ENCODE measurements around the gene ZNF91.
"Not testable (repeated sequence)": the region's sequence is repeated elsewhere in the genome, so short reads cannot be mapped to it uniquely, and the experiment has no call there.

Gene ZNF91

GRCh38 chr19:23395722-23396117 is 449 bp upstream of the ZNF91 start:
- not testable (repeated sequence) for DNase-seq (ENCODE audit: low read depth, low spot score)

GRCh38 chr19:23394511-23394910 is 760 bp downstream of the ZNF91 start:
- peak; percentile 59 for DNase-seq (ENCODE audit: low read depth, low spot score)

GRCh38 chr19:23393121-23393520 is 2.1 kb downstream of the ZNF91 start:
- DNase-seq (ENCODE audit: low read depth, low spot score) = no peak

GRCh38 chr19:23391236-23391635 is 4.0 kb downstream of the ZNF91 start:
- no peak for DNase-seq (ENCODE audit: low read depth, low spot score)

- DNase-seq (ENCODE audit: low read depth, low spot score) = no peak
Observed at GRCh38 chr19:23385404-23385803, 9.9 kb downstream of the ZNF91 start.

GRCh38 chr19:23384858-23385257 is 10.4 kb downstream of the ZNF91 start:
- no peak for DNase-seq (ENCODE audit: low read depth, low spot score)

- DNase-seq (ENCODE audit: low read depth, low spot score) = no peak
Observed at GRCh38 chr19:23384166-23384565, 11.1 kb downstream of the ZNF91 start.

- DNase-seq (ENCODE audit: low read depth, low spot score) = no peak
Observed at GRCh38 chr19:23382955-23383354, 12.3 kb downstream of the ZNF91 start.

GRCh38 chr19:23381114-23381513 is 14.2 kb downstream of the ZNF91 start:
- DNase-seq (ENCODE audit: low read depth, low spot score) = no peak

GRCh38 chr19:23379671-23380070 is 15.6 kb downstream of the ZNF91 start:
- DNase-seq (ENCODE audit: low read depth, low spot score) = not testable (repeated sequence)

- no peak for DNase-seq (ENCODE audit: low read depth, low spot score)
Observed at GRCh38 chr19:23378948-23379347, 16.3 kb downstream of the ZNF91 start.

GRCh38 chr19:23377276-23377675 is 18.0 kb downstream of the ZNF91 start:
- DNase-seq (ENCODE audit: low read depth, low spot score) = no peak

GRCh38 chr19:23366437-23366836 is 28.8 kb downstream of the ZNF91 start:
- no peak for DNase-seq (ENCODE audit: low read depth, low spot score)

- not testable (repeated sequence) for DNase-seq (ENCODE audit: low read depth, low spot score)
Observed at GRCh38 chr19:23366031-23366430, 29.2 kb downstream of the ZNF91 start.

GRCh38 chr19:23365222-23365621 is 30.0 kb downstream of the ZNF91 start:
- DNase-seq (ENCODE audit: low read depth, low spot score) = no peak

GRCh38 chr19:23361843-23362242 is 33.4 kb downstream of the ZNF91 start:
- DNase-seq (ENCODE audit: low read depth, low spot score) = not testable (repeated sequence)

GRCh38 chr19:23351806-23352205 is 43.5 kb downstream of the ZNF91 start:
- no peak for DNase-seq (ENCODE audit: low read depth, low spot score)

GRCh38 chr19:23346696-23347095 is 48.6 kb downstream of the ZNF91 start:
- DNase-seq (ENCODE audit: low read depth, low spot score) = no peak

GRCh38 chr19:23345838-23346237 is 49.4 kb downstream of the ZNF91 start:
- DNase-seq (ENCODE audit: low read depth, low spot score) = no peak

- DNase-seq (ENCODE audit: low read depth, low spot score) = no peak
Observed at GRCh38 chr19:23343434-23344010, 51.7 kb downstream of the ZNF91 start.

- DNase-seq (ENCODE audit: low read depth, low spot score) = no peak
Observed at GRCh38 chr19:23328211-23328610, 67.1 kb downstream of the ZNF91 start.

- DNase-seq (ENCODE audit: low read depth, low spot score) = no peak
Observed at GRCh38 chr19:23321953-23322549, 73.2 kb downstream of the ZNF91 start.

- not testable (repeated sequence) for DNase-seq (ENCODE audit: low read depth, low spot score)
Observed at GRCh38 chr19:23321403-23321802, 73.9 kb downstream of the ZNF91 start.

- DNase-seq (ENCODE audit: low read depth, low spot score) = not testable (repeated sequence)
Observed at GRCh38 chr19:23319571-23319970, 75.7 kb downstream of the ZNF91 start.

All from ELF-1 (cell line).